HepG2 (cell line): ENCODE data around the gene COQ4. TPM values are rescaled to one million over a fixed set of nuclear protein-coding genes. Genes with fewer than 3 reads are reported as not detected.

Experiments
- GABPB1 ChIP-seq: IDR thresholded peaks from 2 replicates; pipeline ENCODE4 v1.6.1; 2016; ENCODE audit warnings: mild to moderate bottlenecking, missing genetic modification reagents, moderate library complexity, missing compliant biosample characterization
- HNRNPUL1 ChIP-seq: fragments of 200-400 bp; formaldehyde crosslinking; IDR thresholded peaks from 2 replicates; pipeline ENCODE4 v1.6.1; 2017; ENCODE audit warnings: low read depth, mild to moderate bottlenecking, low read length, moderate library complexity
- HOXA5 ChIP-seq: sonication (generic); formaldehyde crosslinking; IDR thresholded peaks from 2 replicates; pipeline ENCODE4 v1.4.0; 2020; ENCODE audit warnings: missing genetic modification reagents
- MAFF ChIP-seq: IDR thresholded peaks from 2 replicates; pipeline ENCODE4 v1.6.1; 2011; ENCODE audit warnings: low read depth, low read length, improper control_type of control experiment
- MBD4 ChIP-seq: IDR thresholded peaks from 2 replicates; pipeline ENCODE4 v1.6.1; 2012; ENCODE audit warnings: low read length, inconsistent platforms, borderline replicate concordance
- MBNL3 ChIP-seq: fragments of 250-450 bp; sonication (Bioruptor Pico); conservative IDR thresholded peaks from 2 replicates; pipeline ENCODE4 v1.8.0; 2022; ENCODE audit warnings: mild to moderate bottlenecking, inconsistent platforms
- MED8 ChIP-seq: sonication (generic); formaldehyde crosslinking; IDR thresholded peaks from 2 replicates; pipeline ENCODE4 v1.8.1; 2023; ENCODE audit warnings: mild to moderate bottlenecking, missing genetic modification reagents; ENCODE audit not compliant: insufficient replicate concordance
- MYC ChIP-seq: sonication (generic); formaldehyde crosslinking; IDR thresholded peaks from 2 replicates; pipeline ENCODE4 v1.9.0; 2021; ENCODE audit warnings: missing genetic modification reagents, borderline replicate concordance
- NFE2L1 ChIP-seq: sonication (generic); formaldehyde crosslinking; IDR thresholded peaks from 2 replicates; pipeline ENCODE4 v1.4.0; 2020; ENCODE audit warnings: missing genetic modification reagents, mild to moderate bottlenecking, borderline replicate concordance
- POLR2AphosphoS2 ChIP-seq: IDR thresholded peaks from 2 replicates; pipeline ENCODE4 v1.6.1; 2011; ENCODE audit warnings: low read depth, low read length, improper control_type of control experiment
- PPARG ChIP-seq: conservative IDR thresholded peaks from 2 replicates; pipeline ENCODE4 v1.6.1; 2016; ENCODE audit warnings: missing biosample characterization, missing genetic modification reagents
- RBFOX2 ChIP-seq: fragments of 200-400 bp; formaldehyde crosslinking; IDR thresholded peaks from 2 replicates; pipeline ENCODE4 v1.6.1; 2017; ENCODE audit warnings: low read depth, mild to moderate bottlenecking, low read length
- RCOR2 ChIP-seq: IDR thresholded peaks from 2 replicates; pipeline ENCODE4 v1.6.1; 2016; ENCODE audit warnings: missing biosample characterization, missing genetic modification reagents
- SMC3 ChIP-seq: IDR thresholded peaks from 2 replicates; pipeline ENCODE4 v1.6.1; 2011; ENCODE audit warnings: low read length, improper control_type of control experiment
- SUZ12 ChIP-seq: fragments of 150-350 bp; IDR thresholded peaks from 2 replicates; pipeline ENCODE4 v1.6.1; 2014; ENCODE audit warnings: low read depth, low read length
- SYNCRIP ChIP-seq: fragments of 200-400 bp; formaldehyde crosslinking; IDR thresholded peaks from 2 replicates; pipeline ENCODE4 v1.6.1; 2018; ENCODE audit warnings: mild to moderate bottlenecking, low read depth, low read length; ENCODE audit not compliant: insufficient read depth
- ZNF121 ChIP-seq: sonication (generic); formaldehyde crosslinking; IDR thresholded peaks from 2 replicates; pipeline ENCODE4 v1.5.0; 2020; ENCODE audit warnings: mild to moderate bottlenecking, missing genetic modification reagents
- ZNF589 ChIP-seq: sonication (generic); formaldehyde crosslinking; conservative IDR thresholded peaks from 2 replicates; pipeline ENCODE4 v1.8.0; 2022; ENCODE audit warnings: mild to moderate bottlenecking, moderate library complexity, missing genetic modification reagents
- polyA plus RNA-seq, 8 experiments: library from polyadenylated mRNA; depleted of rRNA in 3 of 8; stranded (reverse) in 7 of 8; unstranded in 1 of 8; fragments of >200 nt; fragmentation: Illumina TruSeq in 4 of 8; extraction: Trizol in 4 of 8; gene quantifications; 2 replicates each; pipeline versions ENCODE4 v1.2.1 to v1.2.3, GENCODE V29; 2011 to 2016; ENCODE audit warnings: low read depth in 4 of 8, missing spikeins in 1 of 8, mixed read lengths in 1 of 8; ENCODE audit not compliant: insufficient read depth in 1 of 8
- total RNA-seq, 5 experiments: library from RNA; depleted of rRNA; stranded (reverse); fragments of >200 nt; fragmentation: Illumina TruSeq; extraction: Trizol; gene quantifications; 2 replicates each; pipeline ENCODE4 v1.2.3, GENCODE V29; 2016; ENCODE audit warnings: low read depth in 1 of 5
- TF ChIP-seq, protein P1 (sequence below): sonication (generic); formaldehyde crosslinking; IDR thresholded peaks from 2 replicates; pipeline ENCODE4 v1.4.0; 2020; ENCODE audit warnings: missing genetic modification reagents, borderline replicate concordance
- TF ChIP-seq, protein P2 (sequence below): sonication (generic); formaldehyde crosslinking; IDR thresholded peaks from 2 replicates; pipeline ENCODE4 v1.4.0; 2020; ENCODE audit warnings: missing genetic modification reagents, borderline replicate concordance
- TF ChIP-seq, protein P3 (sequence below): sonication (generic); formaldehyde crosslinking; IDR thresholded peaks from 2 replicates; pipeline ENCODE4 v1.4.0; 2020; ENCODE audit warnings: mild to moderate bottlenecking, low read depth, missing genetic modification reagents

The COQ4 gene
- total and polyA plus RNA-seq, 2 of the 13 experiments (the other 11 are each of a cell fraction or from before 2014, with no cell fraction given): 26.1 to 36.0 TPM

DNA sequence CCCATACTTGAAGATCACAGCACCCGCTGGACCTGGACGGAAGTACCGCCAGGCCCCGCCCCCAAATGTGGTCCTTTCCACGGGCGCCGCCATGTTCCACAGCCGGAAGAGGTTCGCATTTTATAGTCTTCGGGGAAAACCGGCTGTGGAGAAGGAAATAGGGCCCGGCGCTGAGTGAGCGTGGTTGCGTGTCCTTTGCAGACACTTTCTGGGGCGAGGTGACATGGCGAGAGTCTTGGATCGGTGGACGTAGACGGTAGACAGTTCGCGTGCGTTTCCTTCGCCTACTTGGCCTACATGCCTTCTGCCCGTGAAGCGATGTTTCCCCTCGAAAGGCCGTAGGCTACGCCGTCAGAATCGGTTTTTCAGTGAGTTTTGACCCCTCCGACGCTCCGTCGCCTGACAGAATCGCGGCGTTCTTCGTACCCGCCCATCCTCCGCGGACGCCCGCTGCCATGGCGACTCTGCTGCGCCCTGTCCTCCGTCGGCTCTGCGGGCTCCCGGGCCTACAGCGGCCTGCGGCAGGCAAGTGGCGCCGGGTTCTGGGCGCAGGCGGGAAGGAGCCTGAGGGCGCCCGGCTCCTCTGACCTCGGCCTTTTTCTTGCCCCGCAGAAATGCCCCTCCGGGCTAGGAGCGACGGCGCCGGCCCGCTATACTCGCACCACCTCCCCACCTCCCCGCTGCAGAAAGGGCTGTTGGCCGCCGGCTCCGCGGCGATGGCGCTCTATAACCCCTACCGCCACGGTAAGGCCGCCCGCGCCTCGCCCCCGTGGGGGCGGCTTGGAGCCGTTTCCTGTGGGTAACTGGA lies at the start of gene COQ4, which contains the start of gene TRUB2 (continued):
- TF ChIP-seq RBFOX2 (peak; percentile 86), MAFF (no peak), MBD4 (no peak), ZNF589 (0 out of 2 replicates have a peak, but pooled peaks have one; percentile 32), PPARG (CRISPR knock-in tag) (0 out of 2 replicates have a peak, but pooled peaks have one; percentile 11), ZNF121 (CRISPR knock-in tag) (peak; percentile 78; the same call in 1 of the 2 replicates), RCOR2 (CRISPR knock-in tag) (no peak), SUZ12 (no peak), POLR2AphosphoS2 (no peak), GABPB1 (CRISPR knock-in tag) (peak; percentile 99), SYNCRIP (no peak), MED8 (CRISPR knock-in tag) (no peak), MBNL3 (no peak), NFE2L1 (CRISPR knock-in tag) (0 out of 2 replicates have a peak, but pooled peaks have one; percentile 49), HOXA5 (CRISPR knock-in tag) (peak; percentile 45), MYC (CRISPR knock-in tag) (peak; percentile 97), SMC3 (no peak), HNRNPUL1 (no peak)
- TF ChIP-seq, protein P1, sequence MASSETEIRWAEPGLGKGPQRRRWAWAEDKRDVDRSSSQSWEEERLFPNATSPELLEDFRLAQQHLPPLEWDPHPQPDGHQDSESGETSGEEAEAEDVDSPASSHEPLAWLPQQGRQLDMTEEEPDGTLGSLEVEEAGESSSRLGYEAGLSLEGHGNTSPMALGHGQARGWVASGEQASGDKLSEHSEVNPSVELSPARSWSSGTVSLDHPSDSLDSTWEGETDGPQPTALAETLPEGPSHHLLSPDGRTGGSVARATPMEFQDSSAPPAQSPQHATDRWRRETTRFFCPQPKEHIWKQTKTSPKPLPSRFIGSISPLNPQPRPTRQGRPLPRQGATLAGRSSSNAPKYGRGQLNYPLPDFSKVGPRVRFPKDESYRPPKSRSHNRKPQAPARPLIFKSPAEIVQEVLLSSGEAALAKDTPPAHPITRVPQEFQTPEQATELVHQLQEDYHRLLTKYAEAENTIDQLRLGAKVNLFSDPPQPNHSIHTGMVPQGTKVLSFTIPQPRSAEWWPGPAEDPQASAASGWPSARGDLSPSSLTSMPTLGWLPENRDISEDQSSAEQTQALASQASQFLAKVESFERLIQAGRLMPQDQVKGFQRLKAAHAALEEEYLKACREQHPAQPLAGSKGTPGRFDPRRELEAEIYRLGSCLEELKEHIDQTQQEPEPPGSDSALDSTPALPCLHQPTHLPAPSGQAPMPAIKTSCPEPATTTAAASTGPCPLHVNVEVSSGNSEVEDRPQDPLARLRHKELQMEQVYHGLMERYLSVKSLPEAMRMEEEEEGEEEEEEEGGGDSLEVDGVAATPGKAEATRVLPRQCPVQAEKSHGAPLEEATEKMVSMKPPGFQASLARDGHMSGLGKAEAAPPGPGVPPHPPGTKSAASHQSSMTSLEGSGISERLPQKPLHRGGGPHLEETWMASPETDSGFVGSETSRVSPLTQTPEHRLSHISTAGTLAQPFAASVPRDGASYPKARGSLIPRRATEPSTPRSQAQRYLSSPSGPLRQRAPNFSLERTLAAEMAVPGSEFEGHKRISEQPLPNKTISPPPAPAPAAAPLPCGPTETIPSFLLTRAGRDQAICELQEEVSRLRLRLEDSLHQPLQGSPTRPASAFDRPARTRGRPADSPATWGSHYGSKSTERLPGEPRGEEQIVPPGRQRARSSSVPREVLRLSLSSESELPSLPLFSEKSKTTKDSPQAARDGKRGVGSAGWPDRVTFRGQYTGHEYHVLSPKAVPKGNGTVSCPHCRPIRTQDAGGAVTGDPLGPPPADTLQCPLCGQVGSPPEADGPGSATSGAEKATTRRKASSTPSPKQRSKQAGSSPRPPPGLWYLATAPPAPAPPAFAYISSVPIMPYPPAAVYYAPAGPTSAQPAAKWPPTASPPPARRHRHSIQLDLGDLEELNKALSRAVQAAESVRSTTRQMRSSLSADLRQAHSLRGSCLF (CRISPR knock-in tag): no peak
- TF ChIP-seq, protein P2, sequence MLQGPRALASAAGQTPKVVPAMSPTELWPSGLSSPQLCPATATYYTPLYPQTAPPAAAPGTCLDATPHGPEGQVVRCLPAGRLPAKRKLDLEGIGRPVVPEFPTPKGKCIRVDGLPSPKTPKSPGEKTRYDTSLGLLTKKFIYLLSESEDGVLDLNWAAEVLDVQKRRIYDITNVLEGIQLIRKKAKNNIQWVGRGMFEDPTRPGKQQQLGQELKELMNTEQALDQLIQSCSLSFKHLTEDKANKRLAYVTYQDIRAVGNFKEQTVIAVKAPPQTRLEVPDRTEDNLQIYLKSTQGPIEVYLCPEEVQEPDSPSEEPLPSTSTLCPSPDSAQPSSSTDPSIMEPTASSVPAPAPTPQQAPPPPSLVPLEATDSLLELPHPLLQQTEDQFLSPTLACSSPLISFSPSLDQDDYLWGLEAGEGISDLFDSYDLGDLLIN (CRISPR knock-in tag): no peak
- TF ChIP-seq, protein P3, sequence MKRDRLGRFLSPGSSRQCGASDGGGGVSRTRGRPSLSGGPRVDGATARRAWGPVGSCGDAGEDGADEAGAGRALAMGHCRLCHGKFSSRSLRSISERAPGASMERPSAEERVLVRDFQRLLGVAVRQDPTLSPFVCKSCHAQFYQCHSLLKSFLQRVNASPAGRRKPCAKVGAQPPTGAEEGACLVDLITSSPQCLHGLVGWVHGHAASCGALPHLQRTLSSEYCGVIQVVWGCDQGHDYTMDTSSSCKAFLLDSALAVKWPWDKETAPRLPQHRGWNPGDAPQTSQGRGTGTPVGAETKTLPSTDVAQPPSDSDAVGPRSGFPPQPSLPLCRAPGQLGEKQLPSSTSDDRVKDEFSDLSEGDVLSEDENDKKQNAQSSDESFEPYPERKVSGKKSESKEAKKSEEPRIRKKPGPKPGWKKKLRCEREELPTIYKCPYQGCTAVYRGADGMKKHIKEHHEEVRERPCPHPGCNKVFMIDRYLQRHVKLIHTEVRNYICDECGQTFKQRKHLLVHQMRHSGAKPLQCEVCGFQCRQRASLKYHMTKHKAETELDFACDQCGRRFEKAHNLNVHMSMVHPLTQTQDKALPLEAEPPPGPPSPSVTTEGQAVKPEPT (CRISPR knock-in tag): peak; percentile 49; the same call in 1 of the 2 replicates
